Caco-2 (cell line): ENCODE data around the gene TTF1. TPM values are rescaled to one million over a fixed set of nuclear protein-coding genes. Genes with fewer than 3 reads are reported as not detected.

Source experiments
- BruUV-seq: library from RNA; stranded (reverse); fragments of 400-500 nt; replicated peaks from 2 replicates; lab custom pipeline; 2021; lab: Mats Ljungman, UMichigan
- CTCF ChIA-PET: fragments of 300-600 bp; sonication (Branson Sonifier 250); formaldehyde crosslinking; loops from one replicate; lab custom pipeline; 2022; ENCODE audit warnings: antibody characterized with exemption; lab: Charles Lee
- POLR2A ChIA-PET: fragments of 300-600 bp; sonication (Branson Sonifier 250); formaldehyde crosslinking; loops from one replicate; lab custom pipeline; 2022; ENCODE audit warnings: antibody characterized with exemption; lab: Charles Lee
- DNase-seq, 2 experiments: peaks; one replicate each; pipeline versions ENCODE4 v3.0.0 to v3.0.0-alpha.2; 2020 to 2022
- H3K27me3 ChIP-seq: replicated peaks from 2 replicates; pipeline ENCODE4 v1.6.0; 2011; ENCODE audit warnings: low read length; ENCODE audit not compliant: control insufficient read depth, insufficient read depth
- H3K36me3 ChIP-seq: 2 replicates; pipeline ENCODE4 v1.5.1; 2011; ENCODE audit warnings: low read length; ENCODE audit not compliant: control insufficient read depth, insufficient read depth
- H3K4me1 ChIP-seq: fragments of 250-450 bp; sonication (Bioruptor Pico); 2 replicates; pipeline ENCODE4 v1.5.1; 2020; ENCODE audit warnings: mild to moderate bottlenecking
- H3K4me3 ChIP-seq: 2 replicates; pipeline ENCODE4 v1.5.1; 2011; ENCODE audit warnings: low read depth, mild to moderate bottlenecking, control low read depth, low read length
- H3K9me3 ChIP-seq: fragments of 250-450 bp; sonication (Bioruptor Pico); 2 replicates; pipeline ENCODE4 v1.5.1; 2020; ENCODE audit warnings: mild to moderate bottlenecking, moderate library complexity
- H3K27ac Mint-ChIP-seq: one replicate; pipeline ENCODE4 v1.8.0; 2022; ENCODE audit warnings: mixed read lengths; ENCODE audit not compliant: unreplicated experiment
- H3K27me3 Mint-ChIP-seq: one replicate; pipeline ENCODE4 v1.8.0; 2022; ENCODE audit warnings: mixed read lengths; ENCODE audit not compliant: insufficient read depth, unreplicated experiment
- H3K36me3 Mint-ChIP-seq: one replicate; pipeline ENCODE4 v1.8.0; 2022; ENCODE audit warnings: mild to moderate bottlenecking, mixed read lengths; ENCODE audit not compliant: insufficient read depth, unreplicated experiment
- H3K4me1 Mint-ChIP-seq: one replicate; pipeline ENCODE4 v1.8.0; 2022; ENCODE audit warnings: low read depth, mixed read lengths; ENCODE audit not compliant: unreplicated experiment
- H3K4me3 Mint-ChIP-seq: one replicate; pipeline ENCODE4 v1.8.0; 2022; ENCODE audit warnings: mild to moderate bottlenecking, moderate library complexity, mixed read lengths; ENCODE audit not compliant: unreplicated experiment
- H3K9me3 Mint-ChIP-seq: one replicate; pipeline ENCODE4 v1.8.0; 2022; ENCODE audit warnings: mixed read lengths; ENCODE audit not compliant: unreplicated experiment
- intact Hi-C: fragments of 100-400 bp; cut with micrococcal nuclease; formaldehyde crosslinking; loops from one replicate; pipeline ENCODE4 v1.10.0; 2022; ENCODE audit not compliant: unreplicated experiment
- total RNA-seq: library from RNA; stranded (reverse); gene quantifications from 2 replicates; pipeline ENCODE4 v1.2.3, GENCODE V29; 2022
- TF ChIP-seq, protein P1 (sequence below), 2 experiments: fragments of 200-600 bp in 1 of 2; IDR thresholded peaks; 1 replicate in 1 of 2; 2 replicates in 1 of 2; pipeline versions ENCODE4 v1.5.1 to v1.8.0; 2011 to 2022; ENCODE audit warnings: antibody characterized with exemption in 1 of 2, control low read depth in 1 of 2, inconsistent platforms in 1 of 2, low read depth in 1 of 2, low read length in 1 of 2, mild to moderate bottlenecking in 1 of 2, moderate library complexity in 1 of 2; ENCODE audit not compliant: insufficient read depth in 1 of 2, severe bottlenecking in 1 of 2, unreplicated experiment in 1 of 2

The TTF1 gene
- total RNA-seq, 1 experiment from 2014 or later = 11.4 TPM

DNA sequence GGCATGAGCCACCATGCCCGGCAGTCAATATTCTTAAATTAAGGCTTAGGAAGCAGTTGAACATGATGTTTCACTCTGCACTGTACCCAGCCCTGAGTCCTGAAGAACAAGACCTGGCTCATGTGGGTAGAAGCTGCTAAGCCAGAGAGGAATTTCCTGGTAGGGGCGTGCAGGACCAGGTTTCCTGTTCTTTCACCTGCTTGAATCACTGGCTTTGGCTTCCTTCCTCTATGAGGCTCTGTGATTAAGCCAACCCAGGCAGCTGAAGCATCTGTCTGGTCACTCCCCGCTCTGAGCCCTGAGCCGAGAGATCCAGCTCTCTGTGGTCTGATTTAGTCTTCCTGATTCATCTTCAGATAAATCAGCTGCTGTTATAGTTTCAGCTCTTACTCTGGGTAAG lies 32.5 kb upstream of the TTF1 start:
- TF ChIP-seq, protein P1, sequence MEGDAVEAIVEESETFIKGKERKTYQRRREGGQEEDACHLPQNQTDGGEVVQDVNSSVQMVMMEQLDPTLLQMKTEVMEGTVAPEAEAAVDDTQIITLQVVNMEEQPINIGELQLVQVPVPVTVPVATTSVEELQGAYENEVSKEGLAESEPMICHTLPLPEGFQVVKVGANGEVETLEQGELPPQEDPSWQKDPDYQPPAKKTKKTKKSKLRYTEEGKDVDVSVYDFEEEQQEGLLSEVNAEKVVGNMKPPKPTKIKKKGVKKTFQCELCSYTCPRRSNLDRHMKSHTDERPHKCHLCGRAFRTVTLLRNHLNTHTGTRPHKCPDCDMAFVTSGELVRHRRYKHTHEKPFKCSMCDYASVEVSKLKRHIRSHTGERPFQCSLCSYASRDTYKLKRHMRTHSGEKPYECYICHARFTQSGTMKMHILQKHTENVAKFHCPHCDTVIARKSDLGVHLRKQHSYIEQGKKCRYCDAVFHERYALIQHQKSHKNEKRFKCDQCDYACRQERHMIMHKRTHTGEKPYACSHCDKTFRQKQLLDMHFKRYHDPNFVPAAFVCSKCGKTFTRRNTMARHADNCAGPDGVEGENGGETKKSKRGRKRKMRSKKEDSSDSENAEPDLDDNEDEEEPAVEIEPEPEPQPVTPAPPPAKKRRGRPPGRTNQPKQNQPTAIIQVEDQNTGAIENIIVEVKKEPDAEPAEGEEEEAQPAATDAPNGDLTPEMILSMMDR (IDR thresholded peaks at IDR 0.05; ENCODE audit: insufficient read depth in 1 of 2, low read depth in 1 of 2, low read length in 1 of 2, severe bottlenecking in 1 of 2, unreplicated experiment in 1 of 2) = no peak
- H3K27ac Mint-ChIP-seq = no peak overlapping the region
- H3K27me3 ChIP-seq = no peaks in the 10 kb centered on the region

GRCh38 chr9:132434881-132435280 lies 28.2 kb upstream of the TTF1 start:
- CTCF ChIA-PET = no interaction called here
- TF ChIP-seq, protein P1 (IDR thresholded peaks at IDR 0.05; ENCODE audit: insufficient read depth in 1 of 2, low read depth in 1 of 2, low read length in 1 of 2, severe bottlenecking in 1 of 2, unreplicated experiment in 1 of 2) = no peak
- H3K27me3 ChIP-seq = no peaks in the 10 kb centered on the region; the same call in 1 of the 2 replicates
- no peaks in the 10 kb centered on the region for H3K9me3 Mint-ChIP-seq
- no peaks in the 10 kb centered on the region for H3K9me3 ChIP-seq
- no peak for DNase-seq
- H3K4me3 ChIP-seq = no peak overlapping the region
- H3K36me3 Mint-ChIP-seq = no peaks in the 10 kb centered on the region
- no peaks in the 10 kb centered on the region for H3K4me1 Mint-ChIP-seq
- POLR2A ChIA-PET = no interaction called here
- intact Hi-C loops = no loop called here
- no peak overlapping the region for H3K27ac Mint-ChIP-seq
- BruUV-seq = no TSS peak
- peaks cover 21% of the 10 kb centered on the region for H3K27me3 Mint-ChIP-seq
- no peak overlapping the region for H3K4me3 Mint-ChIP-seq
- no peaks in the 10 kb centered on the region for H3K4me1 ChIP-seq
- no peaks in the 10 kb centered on the region for H3K36me3 ChIP-seq

More for the DNA sequence above, 32.5 kb upstream of the TTF1 start:
- no peaks in the 10 kb centered on the region for H3K4me1 Mint-ChIP-seq
- DNase-seq = no peak
- H3K9me3 ChIP-seq = no peaks in the 10 kb centered on the region
- no peak overlapping the region for H3K4me3 ChIP-seq
- peaks cover 13% of the 10 kb centered on the region for H3K27me3 Mint-ChIP-seq
- no peaks in the 10 kb centered on the region for H3K9me3 Mint-ChIP-seq
- no peaks in the 10 kb centered on the region for H3K4me1 ChIP-seq
- H3K4me3 Mint-ChIP-seq = no peak overlapping the region
- no TSS peak for BruUV-seq
- intact Hi-C loops = no loop called here
- no peaks in the 10 kb centered on the region for H3K36me3 ChIP-seq
- ChIA-PET CTCF (interaction anchor here (0.6 kb wide), 1 partner anchor 9 kb away, joined by 4 read pairs; no protein-coding TSS in a partner anchor), POLR2A (no interaction called here)
- no peaks in the 10 kb centered on the region for H3K36me3 Mint-ChIP-seq

DNA sequence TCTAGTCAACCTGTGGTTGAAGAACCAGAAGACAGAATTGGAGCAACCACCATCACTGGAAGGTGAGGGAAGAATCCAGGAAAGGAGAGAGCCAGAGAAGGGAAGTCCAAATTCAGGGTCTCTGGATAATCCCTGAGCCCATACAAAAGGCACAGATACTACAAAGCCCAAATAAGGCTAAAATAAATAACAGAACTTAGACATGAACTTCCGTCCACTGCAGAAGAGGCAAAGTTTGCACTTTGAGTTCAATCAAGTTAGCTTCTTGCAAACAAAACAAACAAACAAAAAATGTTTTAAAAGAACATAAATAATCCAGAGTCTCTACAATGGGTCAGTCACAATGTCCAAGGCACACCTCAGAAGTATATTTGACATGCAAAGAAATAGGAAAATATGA lies 24.4 kb upstream of the TTF1 start:
- ChIA-PET CTCF (no interaction called here), POLR2A (no interaction called here)
- no peak for DNase-seq
- Mint-ChIP-seq H3K36me3 (no peaks in the 10 kb centered on the region), H3K4me1 (no peaks in the 10 kb centered on the region), H3K27me3 (peaks cover 17% of the 10 kb centered on the region), H3K4me3 (no peak overlapping the region), H3K9me3 (no peaks in the 10 kb centered on the region), H3K27ac (no peak overlapping the region)
- Histone ChIP-seq H3K9me3 (no peaks in the 10 kb centered on the region), H3K36me3 (no peaks in the 10 kb centered on the region), H3K4me1 (no peaks in the 10 kb centered on the region), H3K27me3 (peaks cover 2% of the 10 kb centered on the region; the same call in 1 of the 2 replicates), H3K4me3 (no peak overlapping the region)
- no TSS peak for BruUV-seq
- intact Hi-C loops = no loop called here
- TF ChIP-seq, protein P1 (IDR thresholded peaks at IDR 0.05; ENCODE audit: insufficient read depth in 1 of 2, low read depth in 1 of 2, low read length in 1 of 2, severe bottlenecking in 1 of 2, unreplicated experiment in 1 of 2) = no peak
